Measurements from ENCODE around the gene NUMBL.

Gene NUMBL

DNA sequence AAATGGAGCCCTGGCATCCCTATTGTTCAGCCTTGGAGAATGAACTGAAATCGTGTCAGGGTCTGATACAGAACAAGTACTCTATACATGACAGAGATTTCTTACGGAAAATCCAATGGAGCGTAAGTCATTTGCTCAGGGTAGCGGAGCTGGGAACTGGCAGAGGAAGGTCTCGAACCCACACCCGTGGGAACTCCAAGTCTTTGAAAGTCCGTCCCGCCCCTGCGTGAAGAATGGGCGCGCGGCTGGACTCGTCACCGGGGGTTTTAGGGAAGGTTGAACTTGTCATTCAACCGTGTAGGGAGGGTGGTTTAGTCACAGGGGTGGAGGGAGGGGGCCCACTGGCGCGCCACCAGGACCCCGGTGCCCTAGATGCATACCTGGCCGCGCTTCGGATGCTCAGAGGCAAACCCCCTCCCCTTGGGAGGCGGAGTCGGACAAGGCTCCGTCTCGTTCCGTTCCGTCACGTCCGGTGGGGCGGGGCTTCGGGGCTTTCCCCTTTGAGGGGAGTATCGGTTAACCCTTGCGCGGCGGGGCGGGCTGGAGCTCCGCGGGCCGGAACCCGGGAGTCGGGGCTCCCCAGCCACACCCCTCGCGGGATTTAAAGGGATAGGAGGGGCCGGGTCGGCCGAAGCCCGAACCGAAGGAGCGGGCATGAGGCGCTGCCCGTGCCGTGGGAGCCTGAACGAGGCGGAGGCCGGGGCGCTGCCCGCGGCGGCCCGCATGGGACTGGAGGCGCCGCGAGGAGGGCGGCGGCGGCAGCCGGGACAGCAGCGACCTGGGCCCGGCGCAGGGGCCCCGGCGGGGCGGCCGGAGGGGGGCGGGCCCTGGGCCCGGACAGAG lies 26.3 kb upstream of the NUMBL start, which contains the start of the genes COQ8B and ITPKC:
Gene COQ8B, minus strand, starts transcription at position 405 of the 843 bp plus-strand sequence. CDS start 2,254 bp downstream, outside the sequence.
Gene ITPKC, plus strand, starts transcription at position 631 of the 843 bp plus-strand sequence. Its CDS starts 24 bp downstream, at position 655.
- in situ Hi-C loops (cut with MboI; ENCODE audit: low sequenced_read_pairs): no loop called here

DNA sequence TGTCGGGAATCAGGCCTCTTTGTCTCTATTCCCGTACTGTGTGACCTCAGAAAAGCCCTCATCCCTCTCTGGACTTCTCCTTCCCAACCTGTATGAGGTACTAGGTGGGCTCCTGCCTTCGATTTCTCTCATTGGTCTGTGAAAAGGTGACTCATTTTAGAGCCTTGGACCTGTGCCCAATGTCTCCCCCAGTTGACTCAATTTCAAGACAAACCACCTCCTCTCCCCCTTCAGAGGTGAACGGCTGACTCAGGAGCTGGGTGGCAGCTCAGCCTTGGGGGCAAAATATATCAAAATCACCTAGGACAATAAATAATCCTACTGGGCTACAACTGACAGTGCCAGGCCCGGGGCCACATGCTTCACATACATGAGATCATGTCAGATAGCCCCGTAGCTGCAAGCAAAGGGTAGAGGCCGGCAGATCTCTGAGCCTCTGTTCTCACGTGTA lies 25.6 kb upstream of the NUMBL start:
- in situ Hi-C loops (cut with MboI; ENCODE audit: low sequenced_read_pairs): no loop called here

DNA sequence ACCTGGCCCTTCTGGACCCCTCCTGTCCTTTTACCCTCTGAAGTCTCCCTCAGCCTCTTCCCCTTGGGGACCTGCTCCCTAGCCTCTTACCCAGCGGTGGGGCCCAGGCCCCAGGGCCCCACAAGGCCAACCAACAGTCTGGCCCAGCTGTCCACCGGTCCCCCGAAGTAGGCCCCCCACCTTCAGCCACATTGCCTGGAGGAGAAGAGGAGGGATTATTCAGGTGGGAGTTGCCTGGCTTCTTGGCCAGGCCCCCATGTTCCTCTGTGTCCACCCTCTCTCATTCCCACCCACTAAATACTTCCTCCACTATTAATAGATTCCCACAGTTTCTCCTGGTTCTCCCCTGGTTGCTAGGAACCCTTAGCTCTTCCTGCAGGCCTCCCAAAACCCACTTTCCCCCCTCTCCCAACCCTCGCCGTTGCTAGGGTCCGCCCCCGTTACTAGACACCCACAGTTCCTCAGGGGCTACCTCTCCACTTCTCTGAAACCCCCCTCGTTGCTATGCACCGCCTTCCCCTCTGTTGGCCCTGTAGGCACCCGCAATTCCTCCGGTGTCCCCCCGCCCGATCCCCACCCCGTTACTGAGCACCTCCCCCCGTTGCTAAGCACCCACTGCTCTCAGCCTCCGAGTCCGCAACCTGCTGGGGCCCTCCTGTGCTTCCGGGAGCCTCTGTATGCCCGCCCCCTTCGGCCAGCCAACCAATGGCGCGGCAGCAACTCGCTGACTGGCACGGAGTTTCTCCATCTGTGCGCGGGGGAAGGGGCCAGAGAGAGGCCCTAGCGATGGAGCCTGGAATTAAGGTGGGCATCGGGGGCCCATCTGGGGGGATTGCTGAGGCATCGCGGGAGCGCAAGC lies 24.2 kb upstream of the NUMBL start:
- in situ Hi-C loops (cut with MboI; ENCODE audit: low sequenced_read_pairs): no loop called here

DNA sequence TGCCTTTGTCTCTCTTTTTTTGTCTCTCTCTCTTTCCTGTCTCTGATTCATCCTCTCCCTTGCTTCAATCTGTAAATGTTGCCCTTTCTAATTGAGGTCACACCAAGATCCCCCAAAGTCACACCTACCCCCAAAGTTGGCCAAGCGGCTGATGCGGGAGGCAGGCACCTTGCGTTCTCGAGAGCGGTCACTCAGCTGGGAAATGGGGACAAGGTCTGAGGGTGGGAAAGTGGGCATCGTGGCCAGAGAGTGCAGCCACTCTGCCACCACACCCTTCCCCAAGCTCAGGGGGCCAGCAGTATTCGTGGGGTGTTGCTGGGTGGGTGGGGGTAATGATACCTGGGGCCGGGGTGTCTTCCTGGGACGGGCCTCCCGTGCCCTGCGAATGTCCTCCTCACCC lies 23.5 kb upstream of the NUMBL start:
- in situ Hi-C loops (cut with MboI; ENCODE audit: low sequenced_read_pairs): no loop called here

DNA sequence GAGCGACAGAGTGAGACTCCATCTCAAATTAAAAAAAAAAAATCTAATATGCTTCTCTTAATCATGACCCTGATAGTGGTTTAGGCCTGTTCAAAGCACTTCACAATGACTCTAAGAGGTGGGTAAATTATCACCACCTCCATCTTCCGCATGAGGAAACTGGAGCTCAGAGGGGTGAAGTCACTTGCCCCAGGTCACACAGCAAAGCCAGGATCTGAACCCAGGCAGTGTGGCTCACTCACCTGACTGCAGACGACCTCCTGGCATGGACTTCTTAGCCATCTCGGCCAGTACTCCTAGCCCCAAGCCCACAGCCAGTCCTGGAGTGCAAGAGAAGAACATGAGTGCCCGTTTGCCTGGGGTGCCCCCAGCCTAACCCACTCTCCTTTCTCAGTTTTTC lies 19.4 kb upstream of the NUMBL start:
- in situ Hi-C loops (cut with MboI; ENCODE audit: low sequenced_read_pairs): no loop called here

DNA sequence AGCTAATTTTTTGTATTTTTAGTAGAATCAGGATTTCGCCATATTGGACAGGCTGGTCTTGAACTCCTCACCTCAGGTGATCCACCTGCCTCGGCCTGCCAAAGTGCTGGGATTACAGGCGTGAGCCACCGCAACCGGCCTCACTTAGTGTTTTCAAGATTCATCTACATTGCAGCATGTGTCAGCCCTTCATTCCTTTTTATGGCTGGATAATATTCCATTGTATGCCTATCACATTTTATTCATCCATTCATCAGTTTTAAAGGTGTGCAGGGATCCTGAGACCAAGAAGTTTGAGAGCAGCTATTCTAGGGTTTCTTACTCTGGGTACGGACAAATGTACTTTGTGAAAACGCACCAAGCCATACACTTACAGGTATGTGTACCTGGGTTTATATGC lies 17.2 kb upstream of the NUMBL start:
- in situ Hi-C loops (cut with MboI; ENCODE audit: low sequenced_read_pairs): no loop called here

DNA sequence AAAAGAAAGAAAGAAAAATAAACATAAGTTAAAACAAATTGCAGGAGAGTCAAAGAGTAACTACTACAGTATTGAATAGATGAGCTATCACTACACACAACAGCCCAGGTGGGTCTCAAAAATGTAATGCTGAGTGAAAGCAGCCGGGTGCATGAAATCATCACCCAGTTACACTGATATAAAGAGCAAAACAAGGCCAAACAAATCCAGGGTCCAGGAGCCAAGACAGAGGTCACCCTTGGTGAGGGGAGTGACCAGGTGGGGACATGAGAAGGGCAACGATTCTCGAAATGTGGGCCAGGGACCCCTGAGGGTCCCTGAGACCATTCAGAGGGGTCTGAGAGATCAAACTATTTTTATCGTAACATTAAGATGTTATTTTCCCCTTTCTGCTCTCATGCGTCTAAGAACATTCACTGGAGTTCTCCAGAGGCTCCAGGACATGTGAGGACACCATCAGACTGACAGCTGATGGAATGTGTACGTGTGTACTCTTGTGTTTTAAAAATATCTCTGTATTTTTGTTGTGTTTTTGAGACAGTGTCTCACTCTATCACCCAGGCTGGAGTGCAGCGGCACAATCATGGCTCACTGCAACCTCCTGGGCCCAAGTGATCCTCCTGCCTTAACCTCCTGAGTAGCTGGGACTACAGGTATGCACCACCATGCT lies 15.6 kb upstream of the NUMBL start:
- in situ Hi-C loops (cut with MboI; ENCODE audit: low sequenced_read_pairs): no loop called here

DNA sequence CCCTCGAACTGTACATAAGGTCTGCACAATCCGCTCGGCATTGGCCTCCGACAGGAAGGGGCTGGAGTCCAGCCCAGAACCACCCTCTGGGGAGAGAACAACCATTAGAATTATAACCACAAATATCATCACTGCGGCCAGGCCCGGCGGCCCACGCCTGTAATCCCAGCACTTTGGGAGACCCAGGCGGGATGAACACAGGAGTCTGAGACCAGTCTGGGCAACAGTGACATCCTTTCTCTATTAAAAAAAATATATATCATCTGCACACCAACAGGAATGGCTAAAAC lies 14.9 kb upstream of the NUMBL start:
- in situ Hi-C loops (cut with MboI; ENCODE audit: low sequenced_read_pairs): no loop called here

DNA sequence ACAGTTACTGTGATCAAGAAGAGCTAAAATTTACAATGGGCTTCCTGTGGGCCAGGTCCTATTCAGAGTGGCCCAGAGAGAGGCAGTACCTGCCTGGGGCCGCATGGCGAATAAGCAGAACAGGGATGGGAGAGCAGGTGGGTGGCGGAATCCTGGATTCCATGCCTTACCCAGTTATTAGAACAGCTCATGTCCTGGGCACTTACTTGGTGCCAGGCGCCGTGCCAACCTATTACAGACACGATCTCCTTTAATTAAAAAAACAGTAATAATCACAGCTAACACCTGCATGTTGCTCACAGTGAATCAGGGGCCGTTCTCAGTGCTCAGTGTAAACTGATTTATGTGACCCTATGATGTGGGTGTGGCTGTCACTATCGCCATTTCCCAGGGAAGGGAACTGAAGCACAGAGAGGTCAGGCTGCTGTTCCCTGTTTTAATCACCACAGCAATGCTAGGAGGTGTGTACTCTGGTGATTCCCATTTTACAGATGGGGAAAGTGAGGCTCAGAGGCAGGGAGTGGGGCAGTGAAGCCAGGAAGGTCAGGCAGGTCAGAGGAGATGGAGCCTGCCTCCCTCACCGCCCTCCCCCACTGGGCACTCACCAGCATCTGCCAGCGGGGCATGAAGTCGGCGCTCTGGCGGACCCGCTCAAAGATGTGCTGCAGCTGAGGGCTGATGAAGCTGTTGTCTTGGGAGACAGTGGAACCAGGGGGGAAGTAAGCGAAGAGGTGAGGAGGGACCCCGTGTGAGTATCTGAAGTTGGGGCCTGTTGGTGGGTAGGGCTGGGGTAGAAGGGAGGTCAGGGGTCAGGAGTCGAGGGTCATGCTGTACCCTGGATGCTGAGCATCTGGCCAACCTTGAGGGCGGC lies 14.3 kb upstream of the NUMBL start:
- in situ Hi-C loops (cut with MboI; ENCODE audit: low sequenced_read_pairs): no loop called here

DNA sequence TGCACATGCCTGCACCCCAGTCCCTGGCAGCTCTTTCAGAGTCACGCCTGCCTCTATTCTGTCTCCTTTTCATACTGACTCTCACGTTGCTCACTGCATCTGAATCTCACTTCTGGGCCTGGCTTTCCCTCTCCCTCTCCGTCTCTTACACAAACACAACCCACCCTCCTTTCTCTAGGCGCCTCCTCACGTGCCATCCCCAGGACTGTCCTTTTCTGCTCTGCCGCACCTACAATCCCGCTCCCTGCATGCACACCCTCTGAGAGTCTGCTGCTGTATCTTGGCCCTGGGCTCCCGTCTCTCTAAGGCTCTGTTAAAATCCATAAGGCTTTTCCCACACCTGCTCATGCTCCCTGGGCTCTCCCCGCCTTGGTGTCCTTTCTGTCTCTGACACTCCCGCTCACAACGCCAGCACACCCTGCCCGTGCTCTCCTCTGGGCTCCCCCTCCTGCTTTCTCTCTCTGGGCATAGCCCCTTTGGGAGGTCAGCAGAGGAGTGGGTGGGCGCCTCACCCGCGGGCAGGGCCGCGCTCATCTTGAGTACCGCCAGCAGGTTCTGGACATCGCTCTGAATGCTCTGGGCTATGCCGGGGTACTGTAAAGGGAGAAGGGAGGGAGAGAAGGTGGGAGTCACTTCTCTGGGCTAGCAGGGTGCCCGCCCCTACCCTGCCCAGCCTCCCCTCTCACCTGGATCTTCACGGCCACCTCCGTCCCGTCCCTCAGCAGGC lies 12.7 kb upstream of the NUMBL start:
- in situ Hi-C loops (cut with MboI; ENCODE audit: low sequenced_read_pairs): no loop called here

DNA sequence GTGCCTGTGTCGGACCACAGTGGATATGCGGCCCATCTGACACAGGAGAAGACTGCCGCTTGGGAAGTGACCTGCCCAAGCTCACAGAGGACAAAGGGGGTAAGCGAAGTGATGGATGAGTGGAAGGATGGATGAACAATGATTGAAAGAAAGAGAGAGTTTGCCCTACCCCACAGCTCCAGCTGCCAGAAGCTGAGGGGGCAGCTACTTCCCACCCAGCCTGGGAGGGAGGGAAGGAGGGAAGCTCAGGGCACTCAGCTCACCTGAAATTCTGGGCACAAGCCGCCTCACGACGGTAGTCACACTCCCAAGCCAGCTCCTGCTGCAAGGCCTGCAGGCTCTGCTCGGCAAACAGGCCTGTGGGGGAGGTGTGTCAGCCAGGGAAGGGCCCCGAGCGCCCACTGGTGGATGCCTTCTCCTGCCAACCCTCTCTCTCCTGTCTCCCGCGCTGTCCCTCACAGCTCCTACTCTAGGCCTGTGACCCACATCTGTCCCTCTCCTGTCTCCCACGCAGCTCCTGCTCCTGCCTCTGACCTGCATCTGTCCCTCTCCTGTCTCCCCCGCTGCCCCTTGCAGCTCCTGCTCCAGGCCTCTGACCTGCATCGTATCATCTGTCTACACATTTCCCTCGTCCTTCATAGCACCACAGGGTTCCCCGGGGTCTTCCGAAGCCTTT lies 12.0 kb upstream of the NUMBL start:
- in situ Hi-C loops (cut with MboI; ENCODE audit: low sequenced_read_pairs): no loop called here

DNA sequence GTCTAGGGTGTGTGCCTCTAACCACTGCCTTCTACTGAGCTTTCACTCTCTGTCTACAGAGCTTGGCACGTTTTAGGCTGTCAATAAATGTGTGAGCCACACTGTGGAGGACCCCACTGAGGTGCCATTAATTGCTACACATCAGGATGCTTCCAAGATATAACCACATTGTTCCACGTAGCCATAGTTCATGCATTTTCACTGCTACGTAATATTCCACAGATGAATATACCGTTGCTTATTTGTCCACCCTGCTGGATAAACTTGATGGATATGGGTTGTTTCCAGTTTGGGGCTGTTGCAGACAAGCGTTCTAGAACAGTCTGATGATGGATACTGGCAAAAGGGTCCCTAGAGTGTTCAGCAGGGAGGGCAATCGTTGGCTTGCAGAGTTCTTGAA lies 11.3 kb upstream of the NUMBL start:
- in situ Hi-C loops (cut with MboI; ENCODE audit: low sequenced_read_pairs): no loop called here

DNA sequence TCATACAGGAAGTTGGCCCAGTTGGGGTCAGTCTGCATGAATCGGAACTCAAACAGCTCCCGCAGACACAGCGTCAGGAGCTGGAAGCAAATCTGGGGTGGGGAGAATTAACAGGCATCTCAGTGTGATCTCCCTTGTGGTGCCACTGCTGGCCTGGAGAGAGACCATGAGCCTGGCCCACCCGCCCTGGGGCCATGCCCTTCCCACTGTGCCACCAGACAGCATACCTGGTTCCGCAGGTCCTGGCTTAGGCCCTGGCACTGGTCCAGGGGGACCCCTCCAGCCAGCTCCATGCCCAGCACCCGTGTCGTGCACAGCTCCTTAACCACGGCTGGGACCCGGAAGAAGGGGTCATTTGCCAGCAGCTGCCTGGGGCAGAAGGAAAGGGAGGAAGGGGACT lies 9.6 kb upstream of the NUMBL start:
- in situ Hi-C loops (cut with MboI; ENCODE audit: low sequenced_read_pairs): no loop called here

DNA sequence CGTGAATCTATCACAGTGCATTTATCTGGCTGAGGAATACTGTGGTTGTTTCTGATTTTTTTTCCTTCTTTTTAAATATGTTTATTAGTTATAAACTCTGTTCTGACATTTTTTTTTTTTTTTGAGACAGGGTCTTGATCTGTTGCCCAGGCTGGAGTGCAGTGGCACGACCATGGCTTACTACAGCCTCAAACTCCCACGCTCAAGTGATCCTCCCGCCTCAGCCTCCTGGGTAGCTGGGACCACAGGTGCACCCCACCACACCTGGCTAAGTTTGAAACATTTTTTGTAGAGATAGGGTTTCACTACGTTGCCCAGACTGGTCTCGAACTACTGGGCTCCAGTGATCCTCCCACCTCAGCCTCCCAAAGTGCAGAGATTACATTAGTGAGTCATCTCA lies 6.6 kb upstream of the NUMBL start:
- in situ Hi-C loops (cut with MboI; ENCODE audit: low sequenced_read_pairs): no loop called here

DNA sequence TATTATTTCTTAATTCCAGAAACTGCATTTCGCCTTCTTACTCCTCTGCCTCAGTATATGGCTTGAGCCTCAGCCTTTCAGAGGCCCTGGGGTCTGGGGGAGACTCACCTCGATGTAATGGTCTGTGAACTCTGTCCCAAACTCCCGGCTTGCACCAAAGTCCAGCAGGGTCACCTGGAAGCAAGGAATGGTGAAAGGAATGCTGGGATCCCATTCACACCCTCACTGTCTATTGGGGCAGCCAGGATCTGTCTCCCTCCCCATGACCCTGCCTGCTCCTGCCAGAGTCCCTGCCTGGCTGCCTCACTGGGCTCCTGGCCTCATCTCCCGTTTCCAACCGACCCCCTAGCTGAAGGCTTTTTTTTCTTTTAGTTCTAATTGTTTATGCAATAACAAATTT lies 5.4 kb upstream of the NUMBL start:
- in situ Hi-C loops (cut with MboI; ENCODE audit: low sequenced_read_pairs): no loop called here

DNA sequence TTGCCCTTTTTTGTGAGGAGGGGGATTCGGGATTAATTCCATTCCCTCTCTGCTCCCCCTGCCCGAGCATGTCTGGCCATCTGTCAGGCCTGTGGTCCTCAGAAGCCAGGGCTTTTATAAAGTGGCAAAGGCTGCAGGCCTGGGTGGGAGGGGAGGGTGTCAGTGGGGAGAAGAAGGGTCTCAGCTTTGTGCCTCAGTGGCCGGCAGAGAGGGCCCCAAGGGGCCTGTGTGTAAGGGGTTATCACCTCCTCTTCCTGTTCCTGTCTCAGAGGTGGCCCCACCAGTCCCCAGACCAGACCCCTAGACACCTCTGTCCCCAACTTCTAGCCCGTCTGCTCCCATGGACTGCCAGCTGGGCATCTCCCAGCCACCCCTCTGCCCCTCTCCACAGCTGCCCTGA lies 3.4 kb upstream of the NUMBL start:
- in situ Hi-C loops (cut with MboI; ENCODE audit: low sequenced_read_pairs): no loop called here

DNA sequence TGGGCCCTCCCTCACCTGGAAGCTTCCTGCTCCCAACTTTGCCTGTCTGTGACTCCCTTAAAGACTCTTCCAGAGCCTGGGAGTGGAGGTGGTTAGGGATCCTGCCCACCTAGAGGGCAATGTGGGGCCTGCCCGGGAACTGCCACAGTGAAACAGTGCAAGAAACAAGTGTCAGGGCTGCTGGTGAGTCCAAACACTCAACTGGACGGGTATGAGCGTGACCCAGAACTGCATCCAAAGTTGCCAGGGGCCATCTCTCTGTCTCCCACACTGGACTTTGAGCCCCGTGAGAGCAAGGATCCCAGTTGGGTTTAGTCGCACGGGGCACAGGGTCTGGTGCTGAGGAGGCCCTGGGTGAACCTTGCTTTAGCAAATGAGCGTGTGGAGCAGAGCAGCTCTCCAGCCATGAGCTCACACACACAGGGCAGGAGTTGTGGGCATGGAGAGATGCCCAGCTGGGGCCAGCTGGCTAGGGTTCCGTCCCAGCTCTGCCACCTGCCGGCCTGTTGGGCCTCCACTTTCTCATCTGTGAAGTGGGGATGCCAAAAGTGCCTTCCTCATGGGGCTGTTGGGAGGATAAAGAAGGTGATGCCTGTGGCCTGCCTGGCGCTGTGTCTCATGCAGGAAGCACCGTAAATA lies 2.8 kb upstream of the NUMBL start:
- in situ Hi-C loops (cut with MboI; ENCODE audit: low sequenced_read_pairs): no loop called here

DNA sequence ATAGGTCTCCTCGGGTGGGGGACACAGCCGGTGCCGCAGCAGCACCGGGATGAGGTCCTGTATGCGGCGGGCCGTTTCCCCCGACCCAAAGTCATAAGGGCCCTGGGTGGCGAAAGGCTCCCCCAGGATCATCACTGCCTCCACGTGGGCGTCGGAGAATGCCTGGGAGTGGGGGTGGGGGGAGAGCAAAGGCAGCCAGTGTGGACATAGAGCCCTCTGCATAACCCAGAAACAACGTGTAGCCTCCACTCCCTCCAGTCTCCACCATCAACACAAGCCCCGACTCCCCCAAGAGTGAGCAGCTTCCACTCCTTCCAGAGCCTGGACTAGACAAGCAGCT lies 1.7 kb upstream of the NUMBL start:
- in situ Hi-C loops (cut with MboI; ENCODE audit: low sequenced_read_pairs): no loop called here
